ENCODE measurements around the gene PCF11. TPM values are rescaled to one million over a fixed set of nuclear protein-coding genes. Genes with fewer than 3 reads are reported as not detected.
"Not testable (repeated sequence)": the region's sequence is repeated elsewhere in the genome, so short reads cannot be mapped to it uniquely, and the experiment has no call there.

Gene PCF11
- total RNA-seq, 3 donors from 2014 or later, result 55.6 to 68.5 (median 64.8) TPM

GRCh38 chr11:83193315-83194280 lies 36.7 kb downstream of the PCF11 start, which contains the start of gene ANKRD42:
Gene ANKRD42 (plus strand): TSS chr11:83193712. CDS start chr11:83194671, 959 bp downstream.
- peaks cover 24% of the 10 kb centered on the region for H3K36me3 Mint-ChIP-seq (ENCODE audit: insufficient read depth)

GRCh38 chr11:83194281-83195142 lies 37.6 kb downstream of the PCF11 start:
- peak; percentile 66 to 73 for ATAC-seq
- Mint-ChIP-seq H3K27me3 (ENCODE audit: low read depth) (no peaks in the 10 kb centered on the region), H3K4me3 (peak overlapping the region; percentile 100), H3K36me3 (ENCODE audit: insufficient read depth) (peaks cover 24% of the 10 kb centered on the region), H3K9me3 (no peaks in the 10 kb centered on the region), H3K4me1 (ENCODE audit: low read depth) (peaks cover 47% of the 10 kb centered on the region)
- peak; percentile 31 for DNase-seq

More at GRCh38 chr11:83193315-83194280, 36.7 kb downstream of the PCF11 start, which contains the start of gene ANKRD42:
- Mint-ChIP-seq H3K4me3 (peak within 1 kb of the TSS; percentile 100), H3K9me3 (no peaks in the 10 kb centered on the region), H3K27me3 (ENCODE audit: low read depth) (no peaks in the 10 kb centered on the region), H3K4me1 (ENCODE audit: low read depth) (peaks cover 47% of the 10 kb centered on the region)
- peak; percentile 75 for DNase-seq
- ATAC-seq, result peak; percentile 81 to 82

GRCh38 chr11:83195143-83195466 lies 38.2 kb downstream of the PCF11 start:
- peaks cover 47% of the 10 kb centered on the region for H3K4me1 Mint-ChIP-seq (ENCODE audit: low read depth)
- peaks cover 29% of the 10 kb centered on the region for H3K36me3 Mint-ChIP-seq (ENCODE audit: insufficient read depth)
- DNase-seq (no peak), ATAC-seq (no peak)
- no peaks in the 10 kb centered on the region for H3K9me3 Mint-ChIP-seq
- H3K4me3 Mint-ChIP-seq, result peak overlapping the region; percentile 100
- no peaks in the 10 kb centered on the region for H3K27me3 Mint-ChIP-seq (ENCODE audit: low read depth)

- H3K9me3 Mint-ChIP-seq, result no peaks in the 10 kb centered on the region
- H3K4me1 Mint-ChIP-seq (ENCODE audit: low read depth), result peaks cover 47% of the 10 kb centered on the region
- H3K36me3 Mint-ChIP-seq (ENCODE audit: insufficient read depth), result peaks cover 31% of the 10 kb centered on the region
- ATAC-seq (no peak), DNase-seq (no peak)
- no peaks in the 10 kb centered on the region for H3K27me3 Mint-ChIP-seq (ENCODE audit: low read depth)
- H3K4me3 Mint-ChIP-seq, result peak overlapping the region; percentile 100
Measured at GRCh38 chr11:83195649-83196048, 38.7 kb downstream of the PCF11 start.

GRCh38 chr11:83200035-83200434 lies 43.1 kb downstream of the PCF11 start:
- Mint-ChIP-seq H3K4me1 (ENCODE audit: low read depth) (peaks cover 23% of the 10 kb centered on the region), H3K36me3 (ENCODE audit: insufficient read depth) (peaks cover 33% of the 10 kb centered on the region), H3K27me3 (ENCODE audit: low read depth) (no peaks in the 10 kb centered on the region), H3K9me3 (no peaks in the 10 kb centered on the region), H3K4me3 (no peak overlapping the region)
- DNase-seq (no peak), ATAC-seq (no peak)

- peaks cover 2% of the 10 kb centered on the region for H3K4me1 Mint-ChIP-seq (ENCODE audit: low read depth)
- ATAC-seq (no peak), DNase-seq (no peak)
- H3K9me3 Mint-ChIP-seq, result no peaks in the 10 kb centered on the region
- no peaks in the 10 kb centered on the region for H3K27me3 Mint-ChIP-seq (ENCODE audit: low read depth)
- H3K36me3 Mint-ChIP-seq (ENCODE audit: insufficient read depth), result peaks cover 41% of the 10 kb centered on the region
- H3K4me3 Mint-ChIP-seq, result no peak overlapping the region
Measured at GRCh38 chr11:83205608-83206185, 48.8 kb downstream of the PCF11 start.

GRCh38 chr11:83206221-83206620 lies 49.3 kb downstream of the PCF11 start:
- ATAC-seq (no peak), DNase-seq (no peak)
- Mint-ChIP-seq H3K9me3 (no peaks in the 10 kb centered on the region), H3K36me3 (ENCODE audit: insufficient read depth) (peaks cover 37% of the 10 kb centered on the region), H3K4me3 (no peak overlapping the region), H3K27me3 (ENCODE audit: low read depth) (no peaks in the 10 kb centered on the region), H3K4me1 (ENCODE audit: low read depth) (peaks cover 2% of the 10 kb centered on the region)

- H3K4me1 Mint-ChIP-seq (ENCODE audit: low read depth); H3K4me3 Mint-ChIP-seq; DNase-seq; H3K9me3 Mint-ChIP-seq; H3K27me3 Mint-ChIP-seq (ENCODE audit: low read depth); ATAC-seq: not testable (repeated sequence)
- H3K36me3 Mint-ChIP-seq (ENCODE audit: insufficient read depth), result peaks cover 35% of the 10 kb centered on the region
Measured at GRCh38 chr11:83206771-83207382, 49.9 kb downstream of the PCF11 start.

GRCh38 chr11:83219095-83219494 lies 62.2 kb downstream of the PCF11 start:
- no peak for ATAC-seq
- H3K27me3 Mint-ChIP-seq (ENCODE audit: low read depth), result no peaks in the 10 kb centered on the region

GRCh38 chr11:83220260-83220659 lies 63.3 kb downstream of the PCF11 start:
- no peak overlapping the region for H3K4me3 Mint-ChIP-seq
- DNase-seq, result no peak

More at GRCh38 chr11:83219095-83219494, 62.2 kb downstream of the PCF11 start:
- H3K4me1 Mint-ChIP-seq (ENCODE audit: low read depth), result no peaks in the 10 kb centered on the region
- no peaks in the 10 kb centered on the region for H3K9me3 Mint-ChIP-seq
- DNase-seq, result no peak
- H3K4me3 Mint-ChIP-seq, result no peak overlapping the region
- H3K36me3 Mint-ChIP-seq (ENCODE audit: insufficient read depth), result peaks cover 4% of the 10 kb centered on the region

GRCh38 chr11:83221694-83222093 lies 64.8 kb downstream of the PCF11 start:
- no peak for ATAC-seq
- Mint-ChIP-seq H3K4me3 (no peak overlapping the region), H3K27me3 (ENCODE audit: low read depth) (no peaks in the 10 kb centered on the region), H3K9me3 (no peaks in the 10 kb centered on the region), H3K36me3 (ENCODE audit: insufficient read depth) (no peaks in the 10 kb centered on the region), H3K4me1 (ENCODE audit: low read depth) (no peaks in the 10 kb centered on the region)
- no peak for DNase-seq

More at GRCh38 chr11:83220260-83220659, 63.3 kb downstream of the PCF11 start:
- Mint-ChIP-seq H3K36me3 (ENCODE audit: insufficient read depth) (peaks cover 1% of the 10 kb centered on the region), H3K27me3 (ENCODE audit: low read depth) (no peaks in the 10 kb centered on the region), H3K9me3 (no peaks in the 10 kb centered on the region), H3K4me1 (ENCODE audit: low read depth) (no peaks in the 10 kb centered on the region)
- ATAC-seq, result no peak

GRCh38 chr11:83222499-83222898 lies 65.6 kb downstream of the PCF11 start:
- Mint-ChIP-seq H3K4me1 (ENCODE audit: low read depth) (no peaks in the 10 kb centered on the region), H3K4me3 (no peak overlapping the region), H3K36me3 (ENCODE audit: insufficient read depth) (no peaks in the 10 kb centered on the region), H3K27me3 (ENCODE audit: low read depth) (no peaks in the 10 kb centered on the region), H3K9me3 (no peaks in the 10 kb centered on the region)
- ATAC-seq (no peak), DNase-seq (no peak)

- H3K4me3 Mint-ChIP-seq, result no peak overlapping the region
- no peak for ATAC-seq
- no peak for DNase-seq
- no peaks in the 10 kb centered on the region for H3K9me3 Mint-ChIP-seq
- H3K36me3 Mint-ChIP-seq (ENCODE audit: insufficient read depth), result peaks cover under 1% of the 10 kb centered on the region
- no peaks in the 10 kb centered on the region for H3K27me3 Mint-ChIP-seq (ENCODE audit: low read depth)
- H3K4me1 Mint-ChIP-seq (ENCODE audit: low read depth), result no peaks in the 10 kb centered on the region
Measured at GRCh38 chr11:83223457-83223856, 66.5 kb downstream of the PCF11 start.

- Mint-ChIP-seq H3K4me3 (no peak overlapping the region), H3K9me3 (no peaks in the 10 kb centered on the region), H3K27me3 (ENCODE audit: low read depth) (no peaks in the 10 kb centered on the region)
Measured at GRCh38 chr11:83235825-83236224, 78.9 kb downstream of the PCF11 start.

More at GRCh38 chr11:83235825-83236224, 78.9 kb downstream of the PCF11 start:
- Mint-ChIP-seq H3K4me1 (ENCODE audit: low read depth) (no peaks in the 10 kb centered on the region), H3K36me3 (ENCODE audit: insufficient read depth) (peaks cover 5% of the 10 kb centered on the region)
- DNase-seq (no peak), ATAC-seq (no peak)

Data from activated T-cell treated with anti-CD3 and anti-CD28 coated beads, Interleukin-2, amount 50 U/mL, for 4 hours (primary cell).